Gastrocnemius medialis (tissue), 4 donors: ENCODE data around the gene TAAR8. TPM values are rescaled to one million over a fixed set of nuclear protein-coding genes. Genes with fewer than 3 reads are reported as not detected.

Experiments used
- ATAC-seq, 2 donors: fragments of 150-250 bp; one replicate each; pipeline ENCODE4 v1.9.1; 2016
- DNase-seq, 2 donors: peaks; one replicate each; pipeline ENCODE4 v3.0.0-alpha.2; 2019
- H3K27ac ChIP-seq, 4 donors: fragments of 200-600 bp; sonication (generic); 1 replicate in 1 of 4; 2 replicates in 3 of 4; pipeline ENCODE4 v1.5.1; 2016 to 2018; ENCODE audit warnings: mild to moderate bottlenecking in 2 of 4, moderate library complexity in 1 of 4
- H3K27me3 ChIP-seq, 3 donors: fragments of 200-600 bp; sonication (generic) in 2 of 3; 1 replicate in 1 of 3; 2 replicates in 2 of 3; pipeline versions ENCODE4 v1.5.1 to v1.6.0; 2016 to 2019; ENCODE audit warnings: mild to moderate bottlenecking in 1 of 3, moderate library complexity in 1 of 3
- H3K36me3 ChIP-seq, 2 donors: fragments of 200-600 bp; sonication (generic) in 1 of 2; one replicate each; pipeline ENCODE4 v1.5.1; 2017 to 2018
- H3K4me1 ChIP-seq, 2 donors: fragments of 200-600 bp; sonication (generic) in 1 of 2; one replicate each; pipeline ENCODE4 v1.5.1; 2016 to 2017; ENCODE audit warnings: mild to moderate bottlenecking in 2 of 2
- H3K4me3 ChIP-seq, 4 donors: fragments of 200-600 bp; sonication (generic) in 3 of 4; 1 replicate in 1 of 4; 2 replicates in 3 of 4; pipeline ENCODE4 v1.5.1; 2016 to 2019; ENCODE audit warnings: mild to moderate bottlenecking in 2 of 4
- H3K9me3 ChIP-seq, 3 donors: fragments of 200-600 bp; sonication (generic) in 2 of 3; 1 replicate in 1 of 3; 2 replicates in 2 of 3; pipeline ENCODE4 v1.5.1; 2016 to 2019
- POLR2A ChIP-seq, 2 donors: fragments of 450-650 bp; IDR thresholded peaks; one replicate each; pipeline ENCODE4 v1.6.1; 2017; ENCODE audit warnings: antibody characterized with exemption in 2 of 2, mild to moderate bottlenecking in 2 of 2, moderate library complexity in 2 of 2
- in situ Hi-C, 4 donors: fragments of 200-750 bp; cut with MboI; loops; one replicate each; pipeline versions ENCODE4 v1.15.0 to v1.8.0; 2017; ENCODE audit warnings: low sequenced_read_pairs in 4 of 4
- intact Hi-C: fragments of 100-400 bp; cut with DNase I; formaldehyde crosslinking; loops from one replicate; pipeline ENCODE4 v1.15.1; 2023; ENCODE audit warnings: low total_unique reads
- total RNA-seq, 4 donors: library from RNA; depleted of rRNA; stranded (reverse); fragments of >200 nt; gene quantifications; one replicate each; pipeline versions ENCODE4 v1.1.0 to v1.2.3, GENCODE V29; 2016
- TF ChIP-seq, protein P1 (sequence below), 5 experiments: fragments of 450-650 bp in 3 of 5; fragments of 200-600 bp in 2 of 5; sonication (generic) in 2 of 5; IDR thresholded peaks in 4 of 5; conservative IDR thresholded peaks in 1 of 5; 1 replicate in 4 of 5; 2 replicates in 1 of 5; pipeline ENCODE4 v1.5.1; 2016 to 2019; ENCODE audit warnings: antibody characterized with exemption in 5 of 5, mild to moderate bottlenecking in 3 of 5, moderate library complexity in 3 of 5

The TAAR8 gene
- total RNA-seq, 4 donors from 2014 or later: not detected

DNA sequence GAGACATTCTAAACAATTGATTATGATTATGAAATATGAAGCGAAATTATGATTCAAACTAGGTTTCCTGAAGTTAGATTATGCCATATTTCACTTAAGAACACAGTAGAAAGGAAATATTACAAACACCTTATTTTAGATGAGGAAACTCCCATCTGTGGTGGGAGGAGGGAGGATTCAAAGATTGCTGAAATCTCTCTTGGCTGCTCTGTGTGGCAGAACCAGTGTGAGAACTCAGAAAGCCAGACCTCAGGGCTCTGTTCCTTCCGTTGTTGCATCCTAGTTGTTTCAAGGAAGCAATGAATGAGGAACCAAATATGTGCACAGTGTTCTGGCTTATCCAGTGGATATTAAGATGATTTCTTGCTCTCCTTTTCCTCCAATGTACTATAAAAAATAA is 35.0 kb downstream of the TAAR8 start:
- no peaks in the 10 kb centered on the region for H3K9me3 ChIP-seq
- intact Hi-C loops (no loop called here), in situ Hi-C loops (no loop called here)
- H3K27ac ChIP-seq: no peak overlapping the region
- no peaks in the 10 kb centered on the region for H3K4me1 ChIP-seq
- H3K36me3 ChIP-seq: no peaks in the 10 kb centered on the region
- H3K4me3 ChIP-seq: no peak overlapping the region
- ATAC-seq: no peak
- DNase-seq: no peak
- TF ChIP-seq, protein P1, sequence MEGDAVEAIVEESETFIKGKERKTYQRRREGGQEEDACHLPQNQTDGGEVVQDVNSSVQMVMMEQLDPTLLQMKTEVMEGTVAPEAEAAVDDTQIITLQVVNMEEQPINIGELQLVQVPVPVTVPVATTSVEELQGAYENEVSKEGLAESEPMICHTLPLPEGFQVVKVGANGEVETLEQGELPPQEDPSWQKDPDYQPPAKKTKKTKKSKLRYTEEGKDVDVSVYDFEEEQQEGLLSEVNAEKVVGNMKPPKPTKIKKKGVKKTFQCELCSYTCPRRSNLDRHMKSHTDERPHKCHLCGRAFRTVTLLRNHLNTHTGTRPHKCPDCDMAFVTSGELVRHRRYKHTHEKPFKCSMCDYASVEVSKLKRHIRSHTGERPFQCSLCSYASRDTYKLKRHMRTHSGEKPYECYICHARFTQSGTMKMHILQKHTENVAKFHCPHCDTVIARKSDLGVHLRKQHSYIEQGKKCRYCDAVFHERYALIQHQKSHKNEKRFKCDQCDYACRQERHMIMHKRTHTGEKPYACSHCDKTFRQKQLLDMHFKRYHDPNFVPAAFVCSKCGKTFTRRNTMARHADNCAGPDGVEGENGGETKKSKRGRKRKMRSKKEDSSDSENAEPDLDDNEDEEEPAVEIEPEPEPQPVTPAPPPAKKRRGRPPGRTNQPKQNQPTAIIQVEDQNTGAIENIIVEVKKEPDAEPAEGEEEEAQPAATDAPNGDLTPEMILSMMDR (IDR thresholded peaks at IDR 0.05 in 4 of 5, conservative IDR thresholded peaks at IDR 0.05 in 1 of 5): no peak
- no peak for TF ChIP-seq POLR2A (IDR thresholded peaks at IDR 0.05)
- no peaks in the 10 kb centered on the region for H3K27me3 ChIP-seq

- DNase-seq (no peak), ATAC-seq (no peak)
- in situ Hi-C loops (no loop called here), intact Hi-C loops (no loop called here)
- Histone ChIP-seq H3K9me3 (no peaks in the 10 kb centered on the region), H3K27me3 (no peaks in the 10 kb centered on the region), H3K4me1 (no peaks in the 10 kb centered on the region), H3K27ac (no peak within 1 kb of the TSS), H3K36me3 (no peaks in the 10 kb centered on the region), H3K4me3 (no peak within 1 kb of the TSS)
- TF ChIP-seq POLR2A (IDR thresholded peaks at IDR 0.05): no peak
- TF ChIP-seq, protein P1 (IDR thresholded peaks at IDR 0.05 in 4 of 5, conservative IDR thresholded peaks at IDR 0.05 in 1 of 5): no peak
These were observed 37.0 kb downstream of the TAAR8 start, which contains the start of gene TAAR5 for GRCh38 chr6:132589454-132589853. Gene TAAR5, minus strand, starts transcription at chr6:132589741. Its CDS starts 55 bp downstream, at chr6:132589686.

GRCh38 chr6:132590362-132590761 is 37.9 kb downstream of the TAAR8 start:
- in situ Hi-C loops: no loop called here
- TF ChIP-seq, protein P1 (IDR thresholded peaks at IDR 0.05 in 4 of 5, conservative IDR thresholded peaks at IDR 0.05 in 1 of 5): no peak
- no peak for TF ChIP-seq POLR2A (IDR thresholded peaks at IDR 0.05)

DNA sequence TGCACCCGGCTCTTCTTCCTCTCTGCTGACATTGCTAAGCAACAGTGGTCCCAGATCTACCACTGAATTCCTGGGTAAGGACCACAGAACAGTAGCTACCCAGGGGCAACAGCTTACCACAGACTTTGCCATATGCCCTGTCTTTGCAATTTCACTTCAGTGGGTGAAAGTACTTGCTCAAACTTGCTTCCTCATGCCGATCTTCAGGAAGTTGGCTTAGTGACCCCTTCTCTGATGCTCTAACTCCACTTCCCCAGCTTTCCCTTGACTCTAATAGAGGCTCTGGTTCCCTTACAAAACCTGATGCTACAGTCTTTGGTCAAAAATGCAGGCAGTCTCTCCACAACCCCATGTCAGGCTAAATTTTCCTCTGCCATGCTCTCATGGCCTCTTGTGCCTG is 40.4 kb downstream of the TAAR8 start:
- Histone ChIP-seq H3K9me3 (no peaks in the 10 kb centered on the region), H3K4me3 (no peak overlapping the region), H3K27me3 (no peaks in the 10 kb centered on the region), H3K36me3 (no peaks in the 10 kb centered on the region), H3K4me1 (no peaks in the 10 kb centered on the region), H3K27ac (no peak overlapping the region)
- in situ Hi-C loops (no loop called here), intact Hi-C loops (no loop called here)
- DNase-seq (no peak), ATAC-seq (no peak)
- TF ChIP-seq, protein P1 (IDR thresholded peaks at IDR 0.05 in 4 of 5, conservative IDR thresholded peaks at IDR 0.05 in 1 of 5): no peak
- no peak for TF ChIP-seq POLR2A (IDR thresholded peaks at IDR 0.05)

More at GRCh38 chr6:132590362-132590761, 37.9 kb downstream of the TAAR8 start:
- no peaks in the 10 kb centered on the region for H3K27me3 ChIP-seq
- intact Hi-C loops: no loop called here
- H3K4me1 ChIP-seq: no peaks in the 10 kb centered on the region
- no peak for DNase-seq
- no peak for ATAC-seq
- no peak overlapping the region for H3K4me3 ChIP-seq
- no peak overlapping the region for H3K27ac ChIP-seq
- H3K9me3 ChIP-seq: no peaks in the 10 kb centered on the region
- H3K36me3 ChIP-seq: no peaks in the 10 kb centered on the region

- H3K4me3 ChIP-seq: no peak overlapping the region
- intact Hi-C loops: no loop called here
- DNase-seq: no peak
- ATAC-seq: no peak
- H3K9me3 ChIP-seq: no peaks in the 10 kb centered on the region
- H3K36me3 ChIP-seq: no peaks in the 10 kb centered on the region
- no peaks in the 10 kb centered on the region for H3K27me3 ChIP-seq
- H3K27ac ChIP-seq: no peak overlapping the region
- no peaks in the 10 kb centered on the region for H3K4me1 ChIP-seq
- in situ Hi-C loops: no loop called here
- TF ChIP-seq, protein P1 (IDR thresholded peaks at IDR 0.05 in 4 of 5, conservative IDR thresholded peaks at IDR 0.05 in 1 of 5): no peak
- TF ChIP-seq POLR2A (IDR thresholded peaks at IDR 0.05): no peak
These were observed 43.7 kb downstream of the TAAR8 start for GRCh38 chr6:132596201-132596600.
